Measurements from ENCODE around the gene CDC42BPG. TPM values are rescaled to one million over a fixed set of nuclear protein-coding genes. Genes with fewer than 3 reads are reported as not detected.

CDC42BPG gene
- total RNA-seq, 1 experiment from 2014 or later: 26.5 TPM

- CTCF ChIA-PET: no interaction called here
- DNase-seq: no peak
- intact Hi-C loops (cut with micrococcal nuclease; ENCODE audit: unreplicated experiment): no loop called here
Measured at GRCh38 chr11:64870893-64871466, 26.5 kb upstream of the CDC42BPG start.

GRCh38 chr11:64870176-64870892 is 25.9 kb upstream of the CDC42BPG start:
- TF ChIP-seq CTCF (IDR thresholded peaks at IDR 0.05; ENCODE audit: unreplicated experiment): no peak
- peak overlapping the region; percentile 54 for H3K4me3 Mint-ChIP-seq (ENCODE audit: low read depth, unreplicated experiment)
- intact Hi-C loops (cut with micrococcal nuclease; ENCODE audit: unreplicated experiment): no loop called here
- peaks cover 68% of the 10 kb centered on the region for H3K4me1 Mint-ChIP-seq (ENCODE audit: low read depth, unreplicated experiment)
- H3K27me3 Mint-ChIP-seq (ENCODE audit: unreplicated experiment): no peaks in the 10 kb centered on the region
- no peaks in the 10 kb centered on the region for H3K9me3 Mint-ChIP-seq (ENCODE audit: low read depth, unreplicated experiment)
- H3K27ac Mint-ChIP-seq (ENCODE audit: unreplicated experiment): no peak overlapping the region
- peaks cover 65% of the 10 kb centered on the region for H3K36me3 Mint-ChIP-seq (ENCODE audit: insufficient read depth, unreplicated experiment)
- no TSS peak for BruUV-seq (replicated peaks)
- CTCF ChIA-PET: interaction anchor here (3.9 kb wide), 1 partner anchor 22 kb away, joined by 14 read pairs; no protein-coding TSS in a partner anchor
- no peak for DNase-seq

More at GRCh38 chr11:64870893-64871466, 26.5 kb upstream of the CDC42BPG start:
- no peaks in the 10 kb centered on the region for H3K27me3 Mint-ChIP-seq (ENCODE audit: unreplicated experiment)
- peaks cover 68% of the 10 kb centered on the region for H3K4me1 Mint-ChIP-seq (ENCODE audit: low read depth, unreplicated experiment)
- no peaks in the 10 kb centered on the region for H3K9me3 Mint-ChIP-seq (ENCODE audit: low read depth, unreplicated experiment)
- H3K27ac Mint-ChIP-seq (ENCODE audit: unreplicated experiment): no peak overlapping the region
- no TSS peak for BruUV-seq (replicated peaks)
- H3K4me3 Mint-ChIP-seq (ENCODE audit: low read depth, unreplicated experiment): peak overlapping the region; percentile 54
- no peak for TF ChIP-seq CTCF (IDR thresholded peaks at IDR 0.05; ENCODE audit: unreplicated experiment)
- H3K36me3 Mint-ChIP-seq (ENCODE audit: insufficient read depth, unreplicated experiment): peaks cover 72% of the 10 kb centered on the region

- peaks cover 67% of the 10 kb centered on the region for H3K4me1 Mint-ChIP-seq (ENCODE audit: low read depth, unreplicated experiment)
- intact Hi-C loops (cut with micrococcal nuclease; ENCODE audit: unreplicated experiment): no loop called here
- no peaks in the 10 kb centered on the region for H3K9me3 Mint-ChIP-seq (ENCODE audit: low read depth, unreplicated experiment)
- no peaks in the 10 kb centered on the region for H3K27me3 Mint-ChIP-seq (ENCODE audit: unreplicated experiment)
- H3K36me3 Mint-ChIP-seq (ENCODE audit: insufficient read depth, unreplicated experiment): peaks cover 59% of the 10 kb centered on the region
- DNase-seq: no peak
- TF ChIP-seq CTCF (IDR thresholded peaks at IDR 0.05; ENCODE audit: unreplicated experiment): no peak
- CTCF ChIA-PET: interaction anchor here (0.7 to 3.9 kb wide), 6 partner anchors 14 to 127 kb away, joined by 3 to 15 read pairs (median 3); partner anchors contain the start of genes BATF2 and CDC42BPG
- H3K27ac Mint-ChIP-seq (ENCODE audit: unreplicated experiment): no peak overlapping the region
- BruUV-seq (replicated peaks): no TSS peak
- no peak overlapping the region for H3K4me3 Mint-ChIP-seq (ENCODE audit: low read depth, unreplicated experiment)
Measured at GRCh38 chr11:64869571-64870175, 25.2 kb upstream of the CDC42BPG start.

- Mint-ChIP-seq H3K27me3 (ENCODE audit: unreplicated experiment) (no peaks in the 10 kb centered on the region), H3K4me1 (ENCODE audit: low read depth, unreplicated experiment) (peaks cover 67% of the 10 kb centered on the region), H3K36me3 (ENCODE audit: insufficient read depth, unreplicated experiment) (peaks cover 53% of the 10 kb centered on the region), H3K27ac (ENCODE audit: unreplicated experiment) (no peak overlapping the region), H3K4me3 (ENCODE audit: low read depth, unreplicated experiment) (peak overlapping the region; percentile 15), H3K9me3 (ENCODE audit: low read depth, unreplicated experiment) (no peaks in the 10 kb centered on the region)
- no peak for TF ChIP-seq CTCF (IDR thresholded peaks at IDR 0.05; ENCODE audit: unreplicated experiment)
- CTCF ChIA-PET: interaction anchor here (0.7 to 3.9 kb wide), 9 partner anchors 12 to 128 kb away, joined by 3 to 15 read pairs (median 3); partner anchors contain the start of genes BATF2 and CDC42BPG
- intact Hi-C loops (cut with micrococcal nuclease; ENCODE audit: unreplicated experiment): loop anchor here (1.0 kb wide), 1 partner anchor 7 kb away; no protein-coding TSS in a partner anchor
- DNase-seq: peak; percentile 40
- BruUV-seq (replicated peaks): no TSS peak
Measured at GRCh38 chr11:64868904-64869570, 24.6 kb upstream of the CDC42BPG start.
